ENCODE measurements around the gene UHRF2.

- TF ChIP-seq, protein P1, sequence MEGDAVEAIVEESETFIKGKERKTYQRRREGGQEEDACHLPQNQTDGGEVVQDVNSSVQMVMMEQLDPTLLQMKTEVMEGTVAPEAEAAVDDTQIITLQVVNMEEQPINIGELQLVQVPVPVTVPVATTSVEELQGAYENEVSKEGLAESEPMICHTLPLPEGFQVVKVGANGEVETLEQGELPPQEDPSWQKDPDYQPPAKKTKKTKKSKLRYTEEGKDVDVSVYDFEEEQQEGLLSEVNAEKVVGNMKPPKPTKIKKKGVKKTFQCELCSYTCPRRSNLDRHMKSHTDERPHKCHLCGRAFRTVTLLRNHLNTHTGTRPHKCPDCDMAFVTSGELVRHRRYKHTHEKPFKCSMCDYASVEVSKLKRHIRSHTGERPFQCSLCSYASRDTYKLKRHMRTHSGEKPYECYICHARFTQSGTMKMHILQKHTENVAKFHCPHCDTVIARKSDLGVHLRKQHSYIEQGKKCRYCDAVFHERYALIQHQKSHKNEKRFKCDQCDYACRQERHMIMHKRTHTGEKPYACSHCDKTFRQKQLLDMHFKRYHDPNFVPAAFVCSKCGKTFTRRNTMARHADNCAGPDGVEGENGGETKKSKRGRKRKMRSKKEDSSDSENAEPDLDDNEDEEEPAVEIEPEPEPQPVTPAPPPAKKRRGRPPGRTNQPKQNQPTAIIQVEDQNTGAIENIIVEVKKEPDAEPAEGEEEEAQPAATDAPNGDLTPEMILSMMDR (IDR thresholded peaks at IDR 0.05), result no peak
- no peak for TF ChIP-seq POLR2A (IDR thresholded peaks at IDR 0.05)
These were observed 607 bp downstream of the UHRF2 start for GRCh38 chr9:6413365-6414246.

Measured in Peyer's patch (tissue), 4 donors.